Fibroblast of peridontal ligament (primary cell): ENCODE results near the gene KRTAP1-1.
"Not testable (repeated sequence)": the region's sequence is repeated elsewhere in the genome, so short reads cannot be mapped to it uniquely, and the experiment has no call there.

ENCODE experiments used
- DNase-seq: peaks from one replicate; pipeline ENCODE4 v3.0.0-alpha.2; 2010; ENCODE audit errors: extremely low read depth

The KRTAP1-1 gene

GRCh38 chr17:41055130-41055529, 13.9 kb upstream of the KRTAP1-1 start, which contains the start of gene KRTAP2-2:
Gene KRTAP2-2, minus strand, starts transcription at chr17:41055230. Its CDS starts 19 bp downstream, at chr17:41055211.
- DNase-seq: not testable (repeated sequence)

DNA sequence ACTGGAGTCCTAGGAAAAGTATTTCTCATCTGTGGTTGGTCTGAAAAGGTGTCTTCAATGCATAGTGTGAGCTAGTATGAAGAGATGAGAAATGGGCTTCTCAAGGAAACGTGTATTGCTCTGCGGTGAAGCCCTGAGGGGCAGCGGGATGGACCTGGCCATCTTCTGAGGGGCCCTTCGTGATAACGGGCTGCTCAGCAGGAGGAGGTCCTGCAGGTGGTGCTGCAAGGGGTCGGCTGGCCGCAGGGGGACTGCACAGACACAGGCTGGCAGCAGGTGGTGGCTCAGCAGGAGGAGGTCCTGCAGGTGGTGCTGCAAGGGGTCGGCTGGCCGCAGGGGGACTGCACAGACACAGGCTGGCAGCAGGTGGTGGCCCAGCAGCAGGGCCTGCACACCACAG, 13.3 kb upstream of the KRTAP1-1 start:
- DNase-seq: not testable (repeated sequence)

GRCh38 chr17:41054025-41054424, 12.8 kb upstream of the KRTAP1-1 start:
- no peak for DNase-seq

- DNase-seq: peak; percentile 55
These were observed 11.3 kb upstream of the KRTAP1-1 start for GRCh38 chr17:41052566-41052965.

- peak; percentile 59 for DNase-seq
These were observed 7.9 kb upstream of the KRTAP1-1 start for GRCh38 chr17:41049110-41049509.

DNA sequence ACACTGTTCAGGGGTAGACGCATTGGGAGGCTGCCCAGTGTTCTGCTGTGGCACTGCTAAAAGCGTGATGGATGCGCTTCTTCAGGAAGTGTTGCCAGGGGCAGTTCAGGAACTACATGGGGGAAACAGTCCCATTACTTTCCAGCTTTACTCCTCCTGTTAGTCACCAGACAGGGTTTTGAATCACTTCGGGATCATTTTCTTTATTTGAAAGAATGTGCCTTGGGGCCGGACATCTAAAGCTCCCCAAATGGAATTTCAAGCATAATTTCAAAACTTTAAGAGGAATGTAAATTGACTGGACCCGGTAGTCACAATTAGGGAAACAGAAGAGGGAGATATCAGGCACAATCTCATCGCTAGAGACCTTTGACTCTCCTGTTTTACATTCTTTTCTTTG, 7.2 kb upstream of the KRTAP1-1 start:
- DNase-seq: peak; percentile 73

GRCh38 chr17:41046735-41047465, 5.7 kb upstream of the KRTAP1-1 start, which contains the start of gene KRTAP2-1:
Gene KRTAP2-1, minus strand, starts transcription at chr17:41047316. Its CDS starts 49 bp downstream, at chr17:41047267.
- DNase-seq: not testable (repeated sequence)

GRCh38 chr17:41042953-41043352, 1.7 kb upstream of the KRTAP1-1 start:
- no peak for DNase-seq

- DNase-seq: no peak
These were observed 3.3 kb downstream of the KRTAP1-1 start for GRCh38 chr17:41037853-41038350.

DNA sequence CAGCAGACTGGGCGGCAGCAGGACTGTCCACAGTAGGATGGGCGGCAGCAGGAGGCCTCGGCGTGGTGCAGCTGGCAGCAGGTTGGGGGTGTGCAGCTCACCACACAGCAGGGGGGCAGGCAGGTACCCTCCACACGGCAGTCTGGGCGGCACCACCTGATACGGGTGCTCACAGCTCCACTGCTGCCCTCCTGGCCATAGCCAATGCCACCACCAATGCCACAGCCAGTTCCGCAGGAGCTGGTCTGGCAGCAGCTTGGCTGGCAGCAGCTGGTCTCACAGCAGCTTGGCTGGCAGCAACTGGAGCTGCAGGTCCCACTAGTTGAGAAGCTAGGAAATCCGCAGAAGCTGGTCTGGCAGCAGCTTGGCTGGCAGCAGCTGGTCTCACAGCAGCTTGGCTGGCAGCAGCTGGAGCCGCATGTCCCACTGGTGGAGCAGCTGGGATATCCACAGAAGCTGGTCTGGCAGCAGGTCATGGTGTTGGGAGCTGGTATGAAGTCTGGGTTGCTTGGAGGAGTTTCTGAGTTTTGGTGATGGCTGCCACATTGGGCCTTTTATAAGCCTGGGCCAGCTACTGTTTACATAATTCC, 6.8 kb downstream of the KRTAP1-1 start, which contains the start of gene KRTAP1-3:
KRTAP1-3 (minus strand) TSS at position 529 of the 590 bp plus-strand sequence; CDS start at position 476, 53 bp downstream.
- DNase-seq: not testable (repeated sequence)

DNA sequence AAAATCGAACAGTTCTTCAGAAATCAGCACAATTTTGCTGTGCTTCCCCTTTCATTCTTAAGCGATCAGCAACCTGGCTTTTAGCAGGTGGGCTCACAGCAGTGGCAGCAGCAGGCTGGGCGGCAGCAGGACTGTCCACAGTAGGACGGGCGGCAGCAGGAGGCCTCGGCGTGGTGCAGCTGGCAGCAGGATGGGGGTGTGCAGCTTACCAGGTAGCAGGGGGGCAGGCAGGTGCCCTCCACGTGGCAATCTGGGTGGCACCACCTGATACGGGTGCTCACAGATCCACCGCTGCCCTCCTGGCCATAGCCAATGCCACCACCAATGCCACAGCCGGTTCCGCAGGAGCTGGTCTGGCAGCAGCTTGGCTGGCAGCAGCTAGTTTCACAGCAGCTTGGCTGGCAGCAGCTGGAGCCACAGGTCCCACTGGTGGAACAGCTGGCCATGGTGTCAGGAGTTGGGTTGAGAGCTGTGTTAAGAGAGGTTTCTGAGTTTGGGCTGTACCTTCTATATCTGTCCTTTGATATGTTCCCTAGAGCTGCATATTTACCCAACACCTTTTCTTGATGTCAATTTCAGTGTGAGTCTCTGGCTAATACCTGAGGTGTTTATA, 11.5 kb downstream of the KRTAP1-1 start, which contains the start of gene KRTAP1-4:
KRTAP1-4 (minus strand) TSS at position 563 of the 613 bp plus-strand sequence; CDS start at position 446, 117 bp downstream.
- no peak for DNase-seq

- DNase-seq: peak; percentile 98
These were observed 14.4 kb downstream of the KRTAP1-1 start, which contains the start of gene KRTAP1-5 for GRCh38 chr17:41026715-41027471. Gene KRTAP1-5, minus strand, starts transcription at chr17:41027208. Its CDS starts 53 bp downstream, at chr17:41027155.

DNA sequence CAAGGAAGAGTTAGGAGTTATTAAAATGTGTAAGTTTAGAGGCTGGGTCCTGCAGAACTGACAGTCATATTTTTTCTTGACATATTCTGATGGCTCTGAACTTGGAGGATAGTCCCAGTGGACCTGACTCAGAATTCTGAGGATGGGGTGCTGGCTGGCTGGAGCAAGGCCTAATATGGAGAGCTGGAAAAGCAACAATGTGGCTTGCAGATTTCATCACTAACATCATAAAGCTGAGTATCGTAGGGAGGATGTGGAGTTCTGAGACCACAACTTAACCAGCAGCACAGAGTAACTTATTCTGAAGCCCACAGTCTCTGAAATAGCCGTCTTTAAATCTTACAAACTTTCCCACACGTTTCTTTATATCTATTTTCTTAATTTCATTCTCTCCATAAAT, 16.6 kb downstream of the KRTAP1-1 start:
- peak; percentile 77 for DNase-seq

DNA sequence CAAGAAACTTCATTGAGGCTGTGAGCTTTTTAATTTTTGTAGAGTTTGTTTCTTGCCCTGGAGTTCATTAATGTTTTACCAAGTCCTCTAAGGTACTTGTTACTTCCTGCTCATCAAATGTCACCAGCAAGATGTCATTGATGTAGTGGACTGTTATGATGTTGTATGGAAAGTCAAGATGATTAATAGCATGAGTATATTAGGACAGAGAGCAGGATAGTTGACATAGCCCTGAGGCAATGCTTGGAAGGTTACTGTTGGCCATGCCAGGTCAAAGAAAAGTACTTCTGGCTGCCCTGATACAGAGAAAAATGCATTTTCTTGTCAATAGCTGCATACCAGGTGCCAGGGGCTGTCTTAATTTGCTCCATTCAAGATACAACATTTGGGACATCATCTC, 20.9 kb downstream of the KRTAP1-1 start:
- DNase-seq: no peak

DNA sequence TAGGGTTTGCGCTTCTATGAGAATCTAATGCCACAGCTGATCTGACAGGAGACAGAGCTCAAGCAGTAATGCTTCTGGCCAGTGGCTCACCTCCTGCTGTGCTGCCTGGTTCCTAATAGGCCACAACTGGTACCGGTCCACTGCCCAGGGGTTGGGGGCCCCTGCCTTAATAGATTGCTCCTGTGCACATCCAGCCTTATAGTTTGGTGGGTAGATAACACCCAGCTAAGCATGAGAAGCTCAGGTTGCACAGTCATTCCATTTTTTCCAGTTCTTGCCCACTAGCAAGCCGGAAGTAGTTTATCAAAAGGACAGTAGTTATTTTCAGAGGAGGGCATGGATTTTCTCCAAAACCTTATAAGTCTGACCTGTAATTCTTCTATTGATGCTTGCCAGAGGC, 21.8 kb downstream of the KRTAP1-1 start:
- DNase-seq: no peak

DNA sequence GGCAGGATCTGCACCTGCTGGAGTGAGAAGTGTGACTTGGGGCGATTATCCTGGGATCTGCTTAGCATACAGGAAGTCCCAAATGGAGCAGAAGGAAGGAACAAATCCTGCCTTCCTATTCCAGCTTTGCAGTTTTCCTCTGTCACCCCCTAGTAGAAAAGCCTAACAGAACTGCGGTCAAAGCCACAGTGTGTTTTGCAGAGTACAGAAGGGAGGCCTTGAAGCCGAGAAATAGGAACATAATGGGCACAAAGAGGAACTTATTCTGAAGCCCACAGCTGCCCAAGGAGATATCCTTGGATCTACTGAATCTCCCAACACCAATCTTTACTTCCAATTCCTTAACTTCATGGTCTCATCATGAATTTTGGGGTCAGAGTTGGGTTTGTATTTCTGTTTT, 22.7 kb downstream of the KRTAP1-1 start:
- no peak for DNase-seq

DNA sequence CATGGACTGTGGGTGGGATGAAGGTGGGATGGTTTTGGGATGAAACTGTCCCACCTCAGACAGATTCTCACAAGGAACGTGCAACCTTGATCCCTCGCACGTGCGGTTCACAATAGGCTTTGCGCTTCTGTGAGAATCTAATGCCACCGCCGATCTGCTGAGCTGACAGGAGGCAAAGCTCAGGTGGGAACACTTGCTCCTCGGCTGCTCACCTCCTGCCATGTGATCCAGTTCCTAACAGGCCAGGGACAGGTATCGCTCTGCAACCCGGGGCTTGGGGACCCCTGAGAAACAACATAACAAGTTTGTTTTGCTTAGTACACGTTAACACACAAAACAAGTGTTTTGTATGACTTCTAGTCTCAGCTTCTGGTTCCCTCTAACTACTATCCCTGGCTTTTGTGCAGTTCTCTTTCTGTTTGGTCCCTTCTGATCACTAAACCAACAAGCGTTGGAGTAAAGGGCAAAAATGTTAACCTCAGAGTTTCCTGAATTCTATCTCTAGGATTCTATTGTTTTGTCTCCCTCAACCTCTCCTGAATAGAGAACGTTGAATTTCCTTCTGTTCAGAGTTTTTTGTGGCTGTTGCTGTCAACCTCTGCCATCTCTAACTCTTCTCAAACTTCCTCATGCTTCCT, 24.6 kb downstream of the KRTAP1-1 start:
- DNase-seq: no peak

GRCh38 chr17:41015454-41015853, 25.8 kb downstream of the KRTAP1-1 start:
- no peak for DNase-seq

GRCh38 chr17:41013606-41014005, 27.6 kb downstream of the KRTAP1-1 start:
- peak; percentile 95 for DNase-seq

GRCh38 chr17:41013181-41013580, 28.1 kb downstream of the KRTAP1-1 start:
- no peak for DNase-seq
